ENCODE results near the gene GBE1.
"Not testable (repeated sequence)": the region's sequence is repeated elsewhere in the genome, so short reads cannot be mapped to it uniquely, and the experiment has no call there.

Gene GBE1

GRCh38 chr3:81752604-81753003 lies 8.8 kb downstream of the GBE1 start:
- no peak for DNase-seq

- no peak for DNase-seq
Observed at GRCh38 chr3:81749265-81749664, 12.2 kb downstream of the GBE1 start.

- DNase-seq = not testable (repeated sequence)
Observed at GRCh38 chr3:81747280-81747679, 14.2 kb downstream of the GBE1 start.

DNA sequence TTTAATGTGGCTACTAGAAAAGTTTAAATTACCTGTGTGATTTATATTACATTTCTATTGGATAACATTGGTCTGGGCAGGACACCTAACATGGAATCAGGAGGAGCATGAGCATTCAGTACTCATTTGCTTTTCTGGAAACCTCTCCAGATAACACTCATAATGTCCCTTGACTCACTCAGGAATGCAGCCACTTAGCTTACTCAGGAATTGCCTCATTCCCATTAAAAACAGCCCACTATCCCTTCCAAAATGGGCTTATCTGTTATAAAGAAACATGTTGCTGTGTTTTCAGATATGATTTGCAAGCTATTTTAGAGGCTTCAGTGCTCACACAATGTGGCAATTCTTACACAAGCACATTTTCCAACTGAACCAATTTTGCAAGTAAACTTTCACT lies 17.1 kb downstream of the GBE1 start:
- DNase-seq = no peak

DNA sequence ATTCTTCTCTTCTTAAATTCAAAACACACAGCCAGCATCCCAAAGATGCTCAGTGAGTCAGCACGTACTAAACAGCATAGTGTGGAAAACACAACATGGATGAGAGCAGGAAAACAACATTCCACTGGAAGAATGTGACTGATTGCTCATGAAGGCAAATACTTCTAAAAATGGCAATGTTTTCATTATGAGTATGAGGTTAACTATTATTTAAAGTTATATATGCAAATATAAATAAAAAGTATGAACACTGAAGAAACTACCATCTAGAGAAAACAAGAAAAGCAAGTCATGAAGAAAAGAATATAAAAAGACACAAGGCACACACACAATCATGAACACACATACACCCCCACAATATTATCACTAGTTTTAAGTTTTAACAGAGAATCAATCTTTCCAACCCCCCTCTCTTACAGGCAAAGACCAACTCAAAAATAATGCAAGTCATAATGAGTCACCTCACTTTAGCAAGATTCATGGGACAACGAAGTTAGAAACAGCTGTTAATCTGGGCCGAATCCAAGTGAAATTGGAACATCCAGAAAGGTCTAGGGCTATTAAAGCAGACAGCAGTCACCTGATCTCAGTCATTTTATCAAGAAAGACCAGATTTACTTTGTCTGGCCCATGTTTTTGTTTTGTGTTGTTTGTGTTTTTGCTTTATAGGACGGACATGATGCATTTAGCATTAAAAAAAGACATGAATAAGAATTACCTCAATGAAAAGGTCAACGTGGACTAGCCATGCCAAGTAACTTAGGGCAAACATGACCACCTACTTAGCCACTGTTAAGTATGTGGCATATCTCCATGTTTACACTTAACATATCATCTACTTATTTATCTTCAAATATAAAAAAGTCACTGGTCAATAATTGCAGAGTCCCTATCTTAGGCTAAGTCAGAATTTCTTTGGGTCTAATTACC lies 18.1 kb downstream of the GBE1 start:
- DNase-seq = no peak

DNA sequence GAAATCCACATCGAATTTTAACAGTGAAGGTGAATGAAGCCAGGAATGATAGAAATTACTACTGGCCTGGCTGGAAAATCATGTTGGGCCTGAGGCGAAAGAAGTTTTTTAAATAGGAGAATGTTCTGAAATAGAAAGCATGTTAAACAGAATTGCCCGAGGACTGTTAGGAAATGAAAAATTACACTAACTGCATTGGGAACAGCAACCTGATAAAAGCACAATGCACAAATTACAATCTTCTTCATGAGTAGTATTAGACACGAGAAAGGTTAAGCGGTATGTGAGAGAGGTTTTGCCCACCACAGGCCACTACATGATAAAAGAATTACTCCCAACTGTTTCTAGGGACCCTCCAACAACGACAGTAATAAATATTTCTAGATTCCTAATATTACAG lies 18.9 kb downstream of the GBE1 start:
- DNase-seq = no peak

GRCh38 chr3:81741216-81741615 lies 20.2 kb downstream of the GBE1 start:
- DNase-seq = no peak

- no peak for DNase-seq
Observed at GRCh38 chr3:81740731-81741130, 20.7 kb downstream of the GBE1 start.

- DNase-seq = no peak
Observed at GRCh38 chr3:81735334-81735733, 26.1 kb downstream of the GBE1 start.

DNA sequence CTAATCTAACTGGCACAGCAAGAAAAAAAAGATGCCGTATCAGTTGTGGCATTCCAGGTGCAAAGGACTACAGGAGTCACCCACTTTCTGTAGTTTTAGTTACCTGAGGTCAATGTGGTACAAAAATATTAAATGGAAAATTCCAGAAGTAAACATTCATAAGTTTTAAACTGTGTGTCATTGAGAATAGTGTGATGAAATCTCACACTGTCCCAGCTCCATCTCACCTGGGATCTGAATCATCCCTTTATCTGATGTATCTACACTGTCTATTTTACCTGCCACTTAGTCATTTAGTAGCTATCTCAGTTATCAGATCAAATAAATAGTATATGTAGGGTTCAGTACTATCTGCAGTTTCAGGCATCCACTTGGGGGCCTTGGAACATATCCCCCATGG lies 26.7 kb downstream of the GBE1 start:
- DNase-seq = no peak

DNA sequence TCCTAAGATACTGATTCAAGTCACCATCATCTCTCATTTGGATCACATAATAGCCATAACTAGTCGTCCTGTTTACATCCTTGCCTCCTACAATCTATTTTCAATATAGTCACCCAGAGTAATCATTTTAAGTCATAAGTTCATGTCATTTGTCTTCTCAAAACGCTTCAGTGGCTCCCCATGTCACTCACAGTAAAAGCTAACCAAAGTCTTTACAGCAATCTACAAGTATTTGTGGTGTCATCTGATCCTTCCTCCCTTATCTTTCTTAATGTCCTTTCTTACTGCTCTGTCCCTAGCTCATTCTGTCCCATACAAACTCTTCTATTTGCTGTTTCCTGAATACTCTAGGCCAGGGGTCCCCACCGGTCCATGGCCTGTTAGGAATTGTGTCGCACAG lies 28.8 kb downstream of the GBE1 start:
- DNase-seq = no peak

DNA sequence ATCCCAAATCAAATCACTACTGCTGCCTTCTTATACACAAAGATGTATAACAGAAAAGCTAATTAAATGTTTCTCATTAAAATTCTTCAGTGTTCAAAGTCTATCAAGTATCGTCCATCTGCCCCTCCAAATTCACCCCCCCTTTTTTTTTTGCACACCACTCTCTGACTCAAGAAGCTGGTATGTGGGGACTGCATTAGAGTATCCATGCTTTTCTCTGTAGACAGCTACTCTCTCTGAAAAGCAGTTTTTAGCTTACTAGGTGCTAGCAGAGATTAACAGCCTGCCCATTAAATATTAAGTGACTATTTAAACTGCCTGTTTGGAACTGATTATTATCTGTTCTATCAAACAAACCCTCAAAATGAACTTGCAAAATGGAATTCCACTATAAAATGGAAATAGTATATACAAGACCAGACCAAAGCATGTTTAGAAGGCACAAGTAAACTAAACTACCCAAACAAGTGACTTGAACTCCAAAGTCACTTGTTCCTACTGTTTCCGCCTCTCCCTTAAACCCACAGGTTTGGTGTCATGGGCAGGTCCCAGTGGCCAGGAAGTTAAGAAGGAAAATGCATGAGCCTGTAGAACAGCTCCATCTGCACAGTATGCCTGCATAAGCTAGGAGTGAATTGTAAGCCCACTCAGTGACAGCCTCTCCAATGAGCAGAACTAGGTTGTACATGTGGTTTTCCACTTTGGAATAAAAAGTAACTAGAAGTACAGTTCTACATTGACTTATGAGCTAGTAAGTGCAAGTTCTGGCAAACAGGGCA lies 32.5 kb downstream of the GBE1 start:
- DNase-seq = no peak

DNA sequence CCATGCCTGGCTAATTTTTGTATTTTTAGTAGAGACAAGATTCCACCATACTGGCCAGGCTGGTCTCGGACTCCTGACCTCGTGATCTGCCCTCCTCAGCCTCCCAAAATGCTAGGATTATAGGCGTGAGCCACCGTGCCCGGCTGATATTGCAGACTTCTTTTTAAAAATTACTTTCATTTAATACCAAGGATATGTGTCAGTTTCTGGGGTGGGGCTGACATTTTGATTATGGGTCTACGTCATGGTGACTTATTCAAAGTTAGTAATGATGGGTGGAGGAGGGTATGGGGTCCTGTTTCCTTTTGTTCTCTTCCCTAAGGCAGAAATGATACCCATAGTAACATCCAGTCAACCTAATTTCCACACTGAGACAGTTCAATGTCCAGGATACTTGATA lies 34.7 kb downstream of the GBE1 start:
- DNase-seq = no peak

- no peak for DNase-seq
Observed at GRCh38 chr3:81726132-81726531, 35.3 kb downstream of the GBE1 start.

GRCh38 chr3:81723732-81724313 lies 37.6 kb downstream of the GBE1 start:
- no peak for DNase-seq

GRCh38 chr3:81718311-81718710 lies 43.1 kb downstream of the GBE1 start:
- DNase-seq = no peak

DNA sequence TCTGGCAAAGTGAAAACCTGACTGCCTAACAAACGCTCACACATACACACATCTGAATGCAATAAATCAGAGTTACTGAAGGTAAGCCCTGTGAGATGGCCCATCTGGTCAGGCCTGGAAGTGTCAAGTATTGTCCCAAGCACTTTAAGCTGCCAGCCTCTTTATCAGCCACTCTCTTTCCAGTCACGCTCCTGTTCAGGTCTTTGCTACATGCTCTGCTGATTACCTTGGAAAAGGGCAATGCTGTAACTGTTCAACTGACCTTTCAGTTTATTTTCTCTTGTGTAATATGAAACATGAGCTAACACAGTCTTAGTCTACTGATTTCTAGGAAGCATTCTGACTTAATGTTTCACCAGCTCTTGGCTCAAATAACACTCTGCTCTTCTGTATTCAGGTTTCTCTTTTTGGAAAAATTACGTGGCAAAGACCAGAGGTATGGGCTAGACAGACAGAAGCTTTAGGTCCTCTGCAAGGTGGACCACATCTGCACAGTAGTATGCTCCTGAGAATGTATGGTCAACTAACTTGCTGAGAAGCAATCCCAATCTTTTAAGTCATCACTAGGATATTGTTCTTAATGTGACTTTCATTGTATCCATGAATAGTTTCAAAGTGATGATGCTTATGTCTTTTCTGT lies 44.5 kb downstream of the GBE1 start:
- no peak for DNase-seq

GRCh38 chr3:81713031-81713430 lies 48.4 kb downstream of the GBE1 start:
- DNase-seq = no peak

DNA sequence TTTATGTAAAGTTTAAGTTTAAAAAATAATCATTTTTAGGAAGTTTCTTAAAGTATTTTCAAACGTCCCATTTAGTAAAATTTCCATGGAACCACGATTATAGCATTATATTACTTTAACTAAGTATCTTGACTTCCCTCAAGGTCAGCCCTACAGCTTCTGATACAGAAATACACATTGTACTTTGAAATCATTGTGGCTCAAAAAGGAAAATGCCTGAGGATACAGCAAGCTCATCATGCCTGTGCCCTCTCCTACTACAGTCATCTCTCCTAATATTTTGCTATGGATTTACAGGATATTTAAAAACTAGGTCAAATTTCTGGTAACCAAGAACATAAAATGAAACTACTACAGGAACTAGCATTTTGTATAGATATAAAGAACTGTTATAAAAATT lies 51.8 kb downstream of the GBE1 start:
- DNase-seq = no peak

- no peak for DNase-seq
Observed at GRCh38 chr3:81707996-81708395, 53.4 kb downstream of the GBE1 start.

DNA sequence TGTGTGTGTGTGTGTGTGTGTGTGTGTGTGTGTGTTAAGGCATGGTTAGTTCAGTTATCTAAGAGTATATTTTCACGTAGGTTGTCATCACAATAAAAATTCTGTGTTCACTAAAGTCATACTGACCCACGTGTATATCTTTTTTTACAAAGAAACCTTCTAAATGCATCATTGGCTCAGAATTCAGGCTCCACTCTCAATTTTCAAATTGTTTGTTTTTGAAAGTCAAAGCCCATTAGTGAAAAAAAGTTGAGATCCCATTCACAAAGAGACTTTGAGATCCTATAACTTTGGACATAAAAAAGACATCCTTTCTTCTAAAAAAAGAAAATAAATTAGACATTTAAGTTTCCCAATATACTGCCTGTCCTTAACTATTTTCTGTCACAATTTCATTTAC lies 59.3 kb downstream of the GBE1 start:
- no peak for DNase-seq

GRCh38 chr3:81699536-81700320 lies 61.7 kb downstream of the GBE1 start:
- DNase-seq = no peak
